CD4-positive, alpha-beta T cell (primary cell): Measurements from ENCODE around the gene OBP2A. TPM values are rescaled to one million over a fixed set of nuclear protein-coding genes. Genes with fewer than 3 reads are reported as not detected.
A peak's percentile ranks its signal among the peaks of the same experiment; 100 is the strongest.

Experiments used
- ATAC-seq: fragments of 200-7000 bp; cut with Tn5 transposase; one replicate; pipeline ENCODE4 v1.10.0; 2022; ENCODE audit warnings: mild to moderate bottlenecking; ENCODE audit not compliant: poor library complexity
- CTCF ChIA-PET: fragments of 350-600 bp; sonication (Branson Sonifier 250); formaldehyde crosslinking; loops from one replicate; lab custom pipeline; 2021; ENCODE audit warnings: antibody characterized with exemption, inconsistent platforms; lab: Charles Lee
- POLR2A ChIA-PET: fragments of 350-600 bp; sonication (Branson Sonifier 250); formaldehyde crosslinking; loops from one replicate; lab custom pipeline; 2021; ENCODE audit warnings: antibody characterized with exemption, inconsistent platforms; lab: Charles Lee
- DNase-seq, 14 experiments: peaks; one replicate each; pipeline ENCODE4 v3.0.0-alpha.2; 2013 to 2020; ENCODE audit warnings: mixed read lengths in 2 of 14
- H3K27ac ChIP-seq, 2 donors: one replicate each; pipeline versions ENCODE4 v1.5.1 to v1.7.0; 2013; ENCODE audit warnings: low read length in 2 of 2, low read depth in 1 of 2, mild to moderate bottlenecking in 1 of 2
- H3K27me3 ChIP-seq, 2 experiments: 1 replicate in 1 of 2; 2 replicates in 1 of 2; pipeline versions ENCODE4 v1.6.1 to v1.7.0; 2013; ENCODE audit warnings: low read length in 2 of 2, control low read depth in 1 of 2, mild to moderate bottlenecking in 1 of 2, moderate library complexity in 1 of 2; ENCODE audit not compliant: insufficient read depth in 2 of 2, control insufficient read depth in 1 of 2
- H3K36me3 ChIP-seq: one replicate; pipeline ENCODE4 v1.6.1; 2013; ENCODE audit warnings: low read length, control low read depth; ENCODE audit not compliant: insufficient read depth
- H3K4me1 ChIP-seq: one replicate; pipeline ENCODE4 v1.6.1; 2013; ENCODE audit warnings: low read length, control low read depth; ENCODE audit not compliant: insufficient read depth
- H3K4me3 ChIP-seq: one replicate; pipeline ENCODE4 v1.5.1; 2013; ENCODE audit warnings: mild to moderate bottlenecking, low read length, moderate library complexity
- H3K9me3 ChIP-seq, 2 experiments: 1 replicate in 1 of 2; 2 replicates in 1 of 2; pipeline versions ENCODE4 v1.6.1 to v1.7.0; 2013; ENCODE audit warnings: low read length in 2 of 2, mild to moderate bottlenecking in 2 of 2, control low read depth in 1 of 2, moderate library complexity in 1 of 2; ENCODE audit not compliant: control insufficient read depth in 1 of 2, insufficient read depth in 1 of 2
- H3K27ac Mint-ChIP-seq: one replicate; pipeline ENCODE4 v1.8.0; 2020; ENCODE audit warnings: mixed read lengths
- H3K27me3 Mint-ChIP-seq: one replicate; pipeline ENCODE4 v1.8.0; 2021; ENCODE audit warnings: mixed read lengths
- H3K36me3 Mint-ChIP-seq: one replicate; pipeline ENCODE4 v1.8.0; 2021; ENCODE audit warnings: low read depth, mixed read lengths
- H3K4me1 Mint-ChIP-seq: one replicate; pipeline ENCODE4 v1.8.0; 2021; ENCODE audit warnings: low read depth, mixed read lengths
- H3K4me3 Mint-ChIP-seq: one replicate; pipeline ENCODE4 v1.8.0; 2020; ENCODE audit warnings: mild to moderate bottlenecking, mixed read lengths
- H3K9me3 Mint-ChIP-seq: one replicate; pipeline ENCODE4 v1.8.0; 2020; ENCODE audit warnings: mixed read lengths
- intact Hi-C, 2 experiments: fragments of 100-400 bp; cut with DNase I in 1 of 2; cut with micrococcal nuclease in 1 of 2; formaldehyde crosslinking; loops; one replicate each; pipeline versions ENCODE4 v1.15.1 to v1.9.0; 2023 to 2025; cut with DNase I, micrococcal nuclease
- total RNA-seq, 174 experiments: library from RNA in 2 of 174; stranded (reverse) in 2 of 174; gene quantifications; one replicate each; pipeline ENCODE4 v1.2.3 and lab custom pipeline; 2021 to 2026
- TF ChIP-seq, protein P1 (sequence below): fragments of 200-600 bp; IDR thresholded peaks from one replicate; pipeline ENCODE4 v1.8.0; 2022; ENCODE audit warnings: antibody characterized with exemption, mild to moderate bottlenecking

The OBP2A gene
- total RNA-seq, 2 experiments from 2014 or later = not detected

DNA sequence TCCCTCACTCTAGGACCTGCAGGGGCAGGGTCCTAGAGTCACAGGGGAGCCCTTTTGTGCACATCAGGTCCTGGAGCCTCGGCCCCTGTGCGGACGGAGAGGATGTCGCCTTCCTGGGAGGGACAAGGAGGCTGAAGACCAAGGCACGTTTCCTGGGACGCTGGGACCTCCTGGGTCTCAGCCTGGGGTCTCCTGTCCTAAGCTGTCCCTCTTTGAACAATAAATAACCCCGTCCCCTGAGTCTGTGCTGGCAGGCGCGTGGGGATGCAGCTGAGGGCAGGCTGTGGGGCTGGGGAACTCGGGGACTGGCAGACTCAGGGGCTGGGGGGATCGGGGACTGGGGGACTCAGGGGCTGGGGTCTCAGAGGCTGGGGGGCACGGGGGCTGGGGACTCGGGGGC, 46.7 kb downstream of the OBP2A start:
- ChIA-PET POLR2A (no interaction called here), CTCF (no interaction called here)
- no peak overlapping the region for H3K27ac ChIP-seq
- peaks cover 0 to 12% of the 10 kb centered on the region in 2 experiments for H3K27me3 ChIP-seq
- peaks cover 30% of the 10 kb centered on the region for H3K27me3 Mint-ChIP-seq
- no peaks in the 10 kb centered on the region for H3K9me3 ChIP-seq
- H3K4me3 ChIP-seq = no peak overlapping the region
- H3K27ac Mint-ChIP-seq = no peak overlapping the region
- intact Hi-C loops = no loop called here
- no peaks in the 10 kb centered on the region for H3K36me3 Mint-ChIP-seq
- no peaks in the 10 kb centered on the region for H3K4me1 Mint-ChIP-seq
- no peak for ATAC-seq
- no peaks in the 10 kb centered on the region for H3K36me3 ChIP-seq
- H3K4me1 ChIP-seq = no peaks in the 10 kb centered on the region
- DNase-seq = peak in 2 of 14 experiments; percentile 4 to 8
- peaks cover 6% of the 10 kb centered on the region for H3K9me3 Mint-ChIP-seq
- TF ChIP-seq, protein P1, sequence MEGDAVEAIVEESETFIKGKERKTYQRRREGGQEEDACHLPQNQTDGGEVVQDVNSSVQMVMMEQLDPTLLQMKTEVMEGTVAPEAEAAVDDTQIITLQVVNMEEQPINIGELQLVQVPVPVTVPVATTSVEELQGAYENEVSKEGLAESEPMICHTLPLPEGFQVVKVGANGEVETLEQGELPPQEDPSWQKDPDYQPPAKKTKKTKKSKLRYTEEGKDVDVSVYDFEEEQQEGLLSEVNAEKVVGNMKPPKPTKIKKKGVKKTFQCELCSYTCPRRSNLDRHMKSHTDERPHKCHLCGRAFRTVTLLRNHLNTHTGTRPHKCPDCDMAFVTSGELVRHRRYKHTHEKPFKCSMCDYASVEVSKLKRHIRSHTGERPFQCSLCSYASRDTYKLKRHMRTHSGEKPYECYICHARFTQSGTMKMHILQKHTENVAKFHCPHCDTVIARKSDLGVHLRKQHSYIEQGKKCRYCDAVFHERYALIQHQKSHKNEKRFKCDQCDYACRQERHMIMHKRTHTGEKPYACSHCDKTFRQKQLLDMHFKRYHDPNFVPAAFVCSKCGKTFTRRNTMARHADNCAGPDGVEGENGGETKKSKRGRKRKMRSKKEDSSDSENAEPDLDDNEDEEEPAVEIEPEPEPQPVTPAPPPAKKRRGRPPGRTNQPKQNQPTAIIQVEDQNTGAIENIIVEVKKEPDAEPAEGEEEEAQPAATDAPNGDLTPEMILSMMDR = no peak
- no peak overlapping the region for H3K4me3 Mint-ChIP-seq

DNA sequence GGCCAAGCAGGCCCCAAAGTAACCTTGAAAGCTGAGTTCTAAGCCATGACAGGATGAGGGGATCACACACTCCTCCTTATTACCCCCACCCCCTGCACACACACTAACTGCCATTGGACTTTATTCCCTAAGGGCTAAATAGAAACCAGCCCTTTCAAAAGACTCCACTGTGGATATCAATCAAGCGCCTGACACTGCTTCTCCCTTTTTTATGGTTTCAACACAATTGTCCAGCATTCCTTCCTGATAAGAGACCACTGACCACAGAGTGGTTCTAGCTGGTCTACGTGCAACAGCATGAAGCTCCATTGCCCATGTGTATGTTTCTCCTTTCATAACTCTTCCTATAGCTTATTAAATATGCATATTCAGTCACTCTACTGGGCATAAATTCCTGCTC, 50.3 kb downstream of the OBP2A start:
- CTCF ChIA-PET = no interaction called here
- H3K4me3 ChIP-seq = no peak overlapping the region
- POLR2A ChIA-PET = no interaction called here

More for the DNA sequence above, 50.3 kb downstream of the OBP2A start:
- ATAC-seq (no peak), DNase-seq (no peak)
- Histone ChIP-seq H3K27ac (no peak overlapping the region), H3K27me3 (peaks cover 0 to 12% of the 10 kb centered on the region in 2 experiments), H3K9me3 (no peaks in the 10 kb centered on the region), H3K4me1 (no peaks in the 10 kb centered on the region), H3K36me3 (no peaks in the 10 kb centered on the region)
- Mint-ChIP-seq H3K27ac (no peak overlapping the region), H3K4me1 (no peaks in the 10 kb centered on the region), H3K27me3 (peaks cover 36% of the 10 kb centered on the region), H3K36me3 (no peaks in the 10 kb centered on the region), H3K9me3 (peaks cover 6% of the 10 kb centered on the region), H3K4me3 (no peak overlapping the region)
- TF ChIP-seq, protein P1 = no peak
- intact Hi-C loops = no loop called here

Other genes starting within 250 kb of the OBP2A start
- gene PPP1R26, start 66.3 kb upstream of the OBP2A start, total RNA-seq = under 1 TPM; 0.27 to 0.47 TPM
- gene MRPS2, start 45.4 kb upstream of the OBP2A start, total RNA-seq = 10 to 100 TPM; 20.8 to 23.2 TPM
- gene LCN1, start 24.7 kb upstream of the OBP2A start, total RNA-seq = not detected
- gene PAEP, start 15.6 kb downstream of the OBP2A start, total RNA-seq = not detected
- gene GLT6D1, start 93.4 kb downstream of the OBP2A start, total RNA-seq = not detected
- gene LCN9, start 117.2 kb downstream of the OBP2A start, total RNA-seq = not detected
- gene SOHLH1, start 153.4 kb downstream of the OBP2A start, total RNA-seq = not detected
- under 1 TPM; 0.11 to 0.22 TPM for gene KCNT1, start 156.1 kb downstream of the OBP2A start, total RNA-seq